ENCODE data around the gene PDE4D.

Gene PDE4D

DNA sequence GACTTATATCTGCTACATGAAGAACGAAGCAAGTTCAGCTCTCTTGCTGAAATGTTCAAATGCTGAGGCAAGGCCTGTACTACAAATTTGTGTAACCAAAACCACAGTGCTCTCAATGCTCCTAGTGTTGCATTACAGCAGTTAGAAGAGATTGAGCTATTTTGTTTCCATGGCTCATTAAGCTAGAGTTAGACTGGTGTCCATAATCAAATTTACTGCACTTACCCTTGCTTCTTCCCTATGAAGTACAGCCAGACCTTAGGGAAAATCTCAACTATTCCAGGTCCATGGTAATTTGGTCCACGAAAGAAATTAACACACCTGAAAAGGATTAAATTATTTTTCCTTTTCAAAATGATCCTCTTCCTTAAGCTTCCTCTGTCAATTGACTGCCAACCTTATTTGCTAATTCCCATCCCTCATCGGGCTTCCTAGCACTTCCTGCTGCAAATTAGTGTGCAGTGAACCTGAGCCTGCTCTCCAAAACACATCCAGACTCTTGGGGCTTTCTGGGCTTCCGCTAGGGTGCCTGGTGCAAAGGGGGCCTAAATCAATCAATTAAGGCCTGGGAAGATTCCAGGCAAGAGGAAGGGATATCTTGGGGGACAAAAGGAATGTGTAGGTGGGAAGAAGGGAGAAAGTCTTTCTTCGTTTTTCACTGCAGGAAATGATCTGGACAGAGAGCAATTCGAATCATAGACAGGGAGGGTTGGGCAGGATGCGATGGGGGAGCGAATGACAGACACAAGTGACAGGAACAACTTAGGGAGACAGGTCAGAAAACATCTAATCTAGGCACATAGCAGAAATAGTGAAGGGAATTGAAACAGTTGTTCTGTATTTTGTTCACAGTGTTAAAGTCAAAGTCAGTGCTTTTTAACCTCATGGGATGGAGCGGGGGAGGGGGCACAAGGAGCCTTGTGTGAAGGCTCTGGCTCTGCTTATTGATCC lies 768.2 kb downstream of the PDE4D start:
- Histone ChIP-seq H3K4me3 (no peak overlapping the region), H3K27me3 (no peaks in the 10 kb centered on the region), H3K4me1 (peaks cover 0 to 71% (median 10%) of the 10 kb centered on the region in 4 donors), H3K9me3 (no peaks in the 10 kb centered on the region), H3K27ac (peak overlapping the region; percentile 49 to 78), H3K36me3 (no peaks in the 10 kb centered on the region)
- no peak for DNase-seq
- TF ChIP-seq, protein P1, sequence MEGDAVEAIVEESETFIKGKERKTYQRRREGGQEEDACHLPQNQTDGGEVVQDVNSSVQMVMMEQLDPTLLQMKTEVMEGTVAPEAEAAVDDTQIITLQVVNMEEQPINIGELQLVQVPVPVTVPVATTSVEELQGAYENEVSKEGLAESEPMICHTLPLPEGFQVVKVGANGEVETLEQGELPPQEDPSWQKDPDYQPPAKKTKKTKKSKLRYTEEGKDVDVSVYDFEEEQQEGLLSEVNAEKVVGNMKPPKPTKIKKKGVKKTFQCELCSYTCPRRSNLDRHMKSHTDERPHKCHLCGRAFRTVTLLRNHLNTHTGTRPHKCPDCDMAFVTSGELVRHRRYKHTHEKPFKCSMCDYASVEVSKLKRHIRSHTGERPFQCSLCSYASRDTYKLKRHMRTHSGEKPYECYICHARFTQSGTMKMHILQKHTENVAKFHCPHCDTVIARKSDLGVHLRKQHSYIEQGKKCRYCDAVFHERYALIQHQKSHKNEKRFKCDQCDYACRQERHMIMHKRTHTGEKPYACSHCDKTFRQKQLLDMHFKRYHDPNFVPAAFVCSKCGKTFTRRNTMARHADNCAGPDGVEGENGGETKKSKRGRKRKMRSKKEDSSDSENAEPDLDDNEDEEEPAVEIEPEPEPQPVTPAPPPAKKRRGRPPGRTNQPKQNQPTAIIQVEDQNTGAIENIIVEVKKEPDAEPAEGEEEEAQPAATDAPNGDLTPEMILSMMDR (IDR thresholded peaks at IDR 0.05): no peak
- intact Hi-C loops (cut with DNase I; ENCODE audit: low total_unique reads): no loop called here

DNA sequence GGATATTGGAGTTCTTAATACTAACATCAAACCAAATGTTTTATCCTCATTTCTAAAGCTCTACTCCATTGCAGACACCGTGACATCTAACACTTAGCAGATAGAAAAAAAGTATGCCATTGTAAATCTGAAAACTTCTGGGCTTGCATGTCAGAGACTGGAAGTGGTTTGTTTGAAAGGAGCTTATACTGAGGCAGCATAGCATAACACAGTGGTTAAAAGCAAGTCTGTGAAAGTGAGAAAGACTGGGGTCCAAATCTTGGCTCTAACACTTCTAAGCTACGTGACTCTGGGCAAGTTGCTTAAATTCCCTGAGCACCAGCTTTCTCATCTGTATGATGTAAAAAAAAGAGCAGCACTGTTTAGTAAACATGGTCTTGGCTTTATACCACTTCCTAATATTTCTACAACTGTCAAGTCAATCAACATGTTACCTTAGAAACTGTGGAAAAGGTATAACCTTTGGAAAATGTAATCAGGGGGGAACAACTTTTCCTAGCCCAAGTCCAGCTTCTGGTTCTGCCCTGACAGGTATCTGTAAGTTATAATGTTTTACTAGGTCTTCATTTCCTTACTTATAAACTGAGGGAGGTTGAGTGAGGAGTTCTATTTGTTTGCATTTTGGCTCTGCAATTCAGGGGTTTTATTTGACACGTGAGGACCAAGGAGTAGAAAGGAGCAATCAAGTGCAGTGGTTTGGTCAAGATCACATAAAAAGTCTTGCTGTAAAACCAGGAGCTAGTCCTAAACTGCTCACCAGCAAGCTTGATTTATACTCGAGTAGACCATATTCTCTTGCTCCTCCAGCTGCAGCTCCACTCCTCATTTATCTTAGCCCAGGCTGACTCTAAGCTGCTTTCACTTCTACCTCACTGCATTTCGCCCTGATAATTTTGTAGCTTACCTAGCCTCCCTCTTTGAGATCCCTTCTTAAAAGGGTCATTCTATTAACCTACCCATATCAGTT lies 769.6 kb downstream of the PDE4D start:
- no peak for DNase-seq
- H3K4me3 ChIP-seq: no peak overlapping the region

DNA sequence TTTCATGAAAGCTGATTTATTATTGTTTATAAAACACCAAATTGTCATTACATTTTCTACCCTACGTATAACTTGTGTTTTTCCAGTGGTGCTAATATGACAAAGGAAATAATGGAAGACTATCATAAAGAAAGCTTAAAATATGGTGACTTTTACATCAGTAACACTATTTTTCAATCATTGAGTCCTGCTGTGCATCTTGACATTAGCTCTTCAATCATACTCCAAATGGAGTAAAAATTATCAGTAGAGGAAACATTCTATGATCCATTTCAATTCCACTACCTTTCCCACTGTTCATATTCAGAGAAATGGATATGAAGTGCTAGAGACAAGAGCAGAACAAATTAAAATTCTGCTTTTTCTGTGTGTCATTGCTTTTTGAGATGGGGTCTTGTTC lies 774.0 kb downstream of the PDE4D start:
- Histone ChIP-seq H3K9me3 (no peaks in the 10 kb centered on the region), H3K27ac (no peak overlapping the region), H3K4me3 (no peak overlapping the region), H3K36me3 (no peaks in the 10 kb centered on the region), H3K4me1 (peaks cover 0 to 48% (median 0%) of the 10 kb centered on the region in 4 donors), H3K27me3 (no peaks in the 10 kb centered on the region)
- intact Hi-C loops (cut with DNase I; ENCODE audit: low total_unique reads): no loop called here
- TF ChIP-seq, protein P1 (IDR thresholded peaks at IDR 0.05): no peak
- DNase-seq: no peak

More for the DNA sequence above, 769.6 kb downstream of the PDE4D start:
- H3K36me3 ChIP-seq: no peaks in the 10 kb centered on the region
- TF ChIP-seq, protein P1 (IDR thresholded peaks at IDR 0.05): no peak
- intact Hi-C loops (cut with DNase I; ENCODE audit: low total_unique reads): no loop called here
- peaks cover 0 to 70% (median 10%) of the 10 kb centered on the region in 4 donors for H3K4me1 ChIP-seq
- H3K27ac ChIP-seq: peak overlapping the region; percentile 23 to 78
- H3K27me3 ChIP-seq: no peaks in the 10 kb centered on the region
- H3K9me3 ChIP-seq: no peaks in the 10 kb centered on the region

DNA sequence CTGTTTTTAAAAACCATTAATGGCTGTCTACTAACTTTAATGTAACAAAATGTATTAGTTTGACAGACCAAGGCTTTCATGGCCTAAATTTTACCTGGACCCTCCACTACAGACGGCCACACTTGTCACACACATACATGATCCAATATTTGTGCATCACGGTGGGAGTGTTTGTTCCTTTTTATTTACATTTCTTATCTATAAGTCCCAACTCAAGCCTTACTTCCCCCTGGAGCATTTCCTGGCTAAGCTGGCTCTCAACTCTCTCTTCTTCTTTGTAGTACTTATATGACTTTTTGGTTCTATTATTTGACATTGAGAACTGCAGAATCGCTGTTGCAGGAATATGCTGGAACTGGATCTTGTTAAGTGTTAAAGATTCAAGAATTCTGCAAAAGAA lies 776.2 kb downstream of the PDE4D start:
- Histone ChIP-seq H3K4me3 (no peak overlapping the region), H3K36me3 (no peaks in the 10 kb centered on the region), H3K27ac (no peak overlapping the region), H3K4me1 (peaks cover 0 to 26% (median 0%) of the 10 kb centered on the region in 4 donors), H3K9me3 (no peaks in the 10 kb centered on the region), H3K27me3 (no peaks in the 10 kb centered on the region)
- no peak for DNase-seq
- intact Hi-C loops (cut with DNase I; ENCODE audit: low total_unique reads): no loop called here
- TF ChIP-seq, protein P1 (IDR thresholded peaks at IDR 0.05): no peak

DNA sequence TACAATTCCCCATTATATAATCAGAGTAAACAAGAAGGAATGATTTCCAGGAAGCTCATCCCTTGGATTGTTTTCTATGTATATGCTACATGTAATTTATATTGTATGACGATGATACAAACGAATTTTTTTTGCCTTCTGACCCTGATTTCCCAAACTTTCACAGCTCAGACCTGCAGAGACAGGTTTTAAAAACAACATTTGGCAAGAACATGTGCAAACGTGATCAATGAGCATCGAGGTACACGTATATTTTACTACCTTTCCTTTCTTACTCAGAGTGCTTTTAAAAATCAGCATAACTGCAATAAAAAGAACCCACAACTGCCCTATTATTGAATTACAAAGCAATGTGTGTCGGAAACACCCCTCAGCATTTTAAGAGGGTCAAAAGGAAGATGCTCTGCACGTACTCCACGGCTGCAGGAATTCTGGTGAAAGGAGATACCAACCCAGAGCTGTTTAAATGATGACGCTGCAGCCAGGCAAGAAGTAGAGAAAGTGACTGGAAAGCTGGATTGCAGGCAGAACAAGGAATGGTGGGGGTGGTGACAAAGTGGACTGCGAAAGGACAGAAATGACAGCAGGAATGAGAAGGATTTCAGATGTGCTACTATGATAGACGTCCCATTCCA lies 777.2 kb downstream of the PDE4D start:
- no peak for DNase-seq
- Histone ChIP-seq H3K36me3 (no peaks in the 10 kb centered on the region), H3K4me1 (peaks cover 0 to 26% (median 0%) of the 10 kb centered on the region in 4 donors), H3K27ac (no peak overlapping the region), H3K4me3 (no peak overlapping the region), H3K27me3 (no peaks in the 10 kb centered on the region), H3K9me3 (no peaks in the 10 kb centered on the region)
- TF ChIP-seq, protein P1 (IDR thresholded peaks at IDR 0.05): no peak
- intact Hi-C loops (cut with DNase I; ENCODE audit: low total_unique reads): no loop called here

Measured in tibial artery (tissue), 4 donors.